Neural progenitor cell (in vitro differentiated cells): Measurements from ENCODE around the gene GABRG2.

Experiments used
- EZH2 ChIP-seq: fragments of 200-600 bp; sonication (generic); IDR thresholded peaks from 2 replicates; pipeline ENCODE4 v1.6.1; 2017; ENCODE audit warnings: antibody characterized with exemption, mild to moderate bottlenecking, moderate library complexity
- EZH2phosphoT487 ChIP-seq: fragments of 200-600 bp; sonication (generic); IDR thresholded peaks from 2 replicates; pipeline ENCODE4 v1.6.1; 2017; ENCODE audit warnings: antibody characterized with exemption
- TF ChIP-seq, protein P1 (sequence below): fragments of 200-600 bp; sonication (generic); IDR thresholded peaks from 2 replicates; pipeline ENCODE4 v1.5.1; 2017; ENCODE audit warnings: antibody characterized with exemption, mild to moderate bottlenecking

DNA sequence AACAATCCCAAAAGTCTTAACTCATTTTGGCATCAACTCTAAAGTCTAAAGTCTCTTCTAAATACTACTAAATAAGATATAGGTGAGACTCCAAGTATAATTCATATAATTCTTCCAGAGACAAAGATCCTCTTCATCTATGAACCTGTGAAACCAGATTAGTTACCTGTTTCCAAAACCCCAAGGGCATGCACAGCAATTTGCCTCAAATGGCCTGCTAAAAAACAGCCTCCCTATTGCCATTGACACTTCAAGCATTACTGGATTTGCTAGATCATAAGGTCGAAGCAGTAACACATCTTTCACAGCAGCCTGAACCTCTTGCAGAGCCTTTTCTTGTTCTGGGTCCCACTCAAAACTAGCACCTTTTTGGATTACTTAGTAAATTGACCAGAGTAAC is 20.3 kb upstream of the GABRG2 start:
- TF ChIP-seq, protein P1, sequence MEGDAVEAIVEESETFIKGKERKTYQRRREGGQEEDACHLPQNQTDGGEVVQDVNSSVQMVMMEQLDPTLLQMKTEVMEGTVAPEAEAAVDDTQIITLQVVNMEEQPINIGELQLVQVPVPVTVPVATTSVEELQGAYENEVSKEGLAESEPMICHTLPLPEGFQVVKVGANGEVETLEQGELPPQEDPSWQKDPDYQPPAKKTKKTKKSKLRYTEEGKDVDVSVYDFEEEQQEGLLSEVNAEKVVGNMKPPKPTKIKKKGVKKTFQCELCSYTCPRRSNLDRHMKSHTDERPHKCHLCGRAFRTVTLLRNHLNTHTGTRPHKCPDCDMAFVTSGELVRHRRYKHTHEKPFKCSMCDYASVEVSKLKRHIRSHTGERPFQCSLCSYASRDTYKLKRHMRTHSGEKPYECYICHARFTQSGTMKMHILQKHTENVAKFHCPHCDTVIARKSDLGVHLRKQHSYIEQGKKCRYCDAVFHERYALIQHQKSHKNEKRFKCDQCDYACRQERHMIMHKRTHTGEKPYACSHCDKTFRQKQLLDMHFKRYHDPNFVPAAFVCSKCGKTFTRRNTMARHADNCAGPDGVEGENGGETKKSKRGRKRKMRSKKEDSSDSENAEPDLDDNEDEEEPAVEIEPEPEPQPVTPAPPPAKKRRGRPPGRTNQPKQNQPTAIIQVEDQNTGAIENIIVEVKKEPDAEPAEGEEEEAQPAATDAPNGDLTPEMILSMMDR = no peak
- no peak for TF ChIP-seq EZH2phosphoT487
- no peak for TF ChIP-seq EZH2
